Keratinocyte (primary cell): ENCODE data around the gene PARD3. TPM values are rescaled to one million over a fixed set of nuclear protein-coding genes. Genes with fewer than 3 reads are reported as not detected.
A peak's percentile ranks its signal among the peaks of the same experiment; 100 is the strongest.

Experiments
- DNase-seq: peaks from one replicate; pipeline ENCODE4 v3.0.0-alpha.2; 2011; ENCODE audit warnings: low read depth, missing footprints, low spot score
- FAIRE-seq: peaks from 2 replicates; lab custom pipeline; 2011; peaks lifted over from hg19 to GRCh38; lab: Jason Lieb, UNC
- H2AFZ ChIP-seq: 2 replicates; pipeline ENCODE4 v1.6.0; 2012; ENCODE audit warnings: low read length, control low read depth, inconsistent platforms; ENCODE audit not compliant: control insufficient read depth
- H3K27ac ChIP-seq: 2 replicates; pipeline ENCODE4 v1.5.1; 2011; ENCODE audit warnings: low read length; ENCODE audit not compliant: control insufficient read depth, insufficient read depth
- H3K27me3 ChIP-seq: 3 replicates; pipeline ENCODE4 v1.6.0; 2011; ENCODE audit warnings: low read length; ENCODE audit not compliant: control insufficient read depth, insufficient read depth; ENCODE audit errors: extremely low read depth
- H3K36me3 ChIP-seq, 2 experiments: 2 replicates in 1 of 2; 3 replicates in 1 of 2; pipeline ENCODE4 v1.5.1; 2011; ENCODE audit warnings: low read length in 2 of 2, mild to moderate bottlenecking in 1 of 2; ENCODE audit not compliant: control insufficient read depth in 2 of 2, insufficient read depth in 2 of 2; ENCODE audit errors: extremely low read depth in 1 of 2
- H3K4me1 ChIP-seq: 3 replicates; pipeline ENCODE4 v1.5.1; 2011; ENCODE audit warnings: low read length; ENCODE audit not compliant: control insufficient read depth, insufficient read depth; ENCODE audit errors: extremely low read depth
- H3K4me2 ChIP-seq: 3 replicates; pipeline ENCODE4 v1.6.0; 2011; ENCODE audit warnings: low read depth, low read length; ENCODE audit not compliant: control insufficient read depth, insufficient read depth; ENCODE audit errors: extremely low read depth
- H3K4me3 ChIP-seq, 3 experiments: fragments of 200-600 bp in 1 of 3; sonication (generic) in 1 of 3; 2 replicates in 2 of 3; 3 replicates in 1 of 3; pipeline ENCODE4 v1.5.1; 2011 to 2016; ENCODE audit warnings: low read length in 3 of 3, mild to moderate bottlenecking in 3 of 3, control low read depth in 2 of 3, inconsistent platforms in 1 of 3, low read depth in 1 of 3, mixed read lengths in 1 of 3, mixed run types in 1 of 3, moderate library complexity in 1 of 3; ENCODE audit not compliant: control insufficient read depth in 2 of 3, insufficient read depth in 2 of 3; ENCODE audit errors: extremely low read depth in 1 of 3
- H3K79me2 ChIP-seq: 2 replicates; pipeline ENCODE4 v1.6.0; 2012; ENCODE audit warnings: low read length; ENCODE audit not compliant: control insufficient read depth, insufficient read depth
- H3K9ac ChIP-seq: 3 replicates; pipeline ENCODE4 v1.6.0; 2011; ENCODE audit warnings: low read length; ENCODE audit not compliant: control insufficient read depth, insufficient read depth; ENCODE audit errors: extremely low read depth
- H3K9me1 ChIP-seq: 3 replicates; pipeline ENCODE4 v1.6.0; 2011; ENCODE audit warnings: low read length; ENCODE audit not compliant: control insufficient read depth, insufficient read depth; ENCODE audit errors: extremely low read depth
- H3K9me3 ChIP-seq: 2 replicates; pipeline ENCODE4 v1.5.1; 2012; ENCODE audit warnings: low read depth, low read length; ENCODE audit not compliant: control insufficient read depth
- H4K20me1 ChIP-seq: 3 replicates; pipeline ENCODE4 v1.6.0; 2011; ENCODE audit warnings: low read length; ENCODE audit not compliant: control insufficient read depth, insufficient read depth; ENCODE audit errors: extremely low read depth
- CTCF ChIP-seq, 3 experiments: IDR thresholded peaks in 1 of 3; conservative IDR thresholded peaks in 1 of 3; optimal IDR thresholded peaks in 1 of 3; 2 replicates in 2 of 3; 3 replicates in 1 of 3; pipeline versions ENCODE3 to v1.5.1; 2011; ENCODE audit warnings: low read length in 3 of 3, mild to moderate bottlenecking in 3 of 3, moderate library complexity in 2 of 3, control low read depth in 1 of 3, inconsistent platforms in 1 of 3; ENCODE audit not compliant: insufficient read depth in 2 of 3; ENCODE audit errors: extremely low read depth in 1 of 3
- EZH2 ChIP-seq: IDR thresholded peaks from one replicate; pipeline ENCODE4 v1.6.1; 2012; ENCODE audit warnings: inconsistent platforms, mild to moderate bottlenecking, low read length, moderate library complexity
- dilution Hi-C: fragments of 300-500 bp; cut with MboI; formaldehyde crosslinking; loops from one replicate; pipeline ENCODE4 v1.7.0; 2020; ENCODE audit warnings: low sequenced_read_pairs; ENCODE audit not compliant: extremely low pct_ligation_motif_present
- polyA plus RNA-seq, 5 experiments: library from polyadenylated mRNA; depleted of rRNA in 3 of 5; stranded (reverse) in 3 of 5; stranded (forward) in 1 of 5; unstranded in 1 of 5; fragments of >200 nt; gene quantifications; 1 replicate in 1 of 5; 2 replicates in 3 of 5; 3 replicates in 1 of 5; pipeline versions ENCODE4 v1.2.1 to v1.2.3, GENCODE V29; 2011 to 2012; ENCODE audit warnings: missing spikeins in 2 of 5, low read depth in 1 of 5, low replicate concordance in 1 of 5

The PARD3 gene
- polyA plus RNA-seq, 1 donor (not counting 4 experiments of a cell fraction or from before 2014, with no cell fraction given) = 46.4 TPM

- Histone ChIP-seq H3K9me3 (no peaks in the 10 kb centered on the region), H3K4me1 (no peaks in the 10 kb centered on the region), H3K27ac (no peak overlapping the region), H4K20me1 (no peaks in the 10 kb centered on the region), H3K4me2 (no peak overlapping the region), H3K27me3 (no peaks in the 10 kb centered on the region), H3K4me3 (no peak overlapping the region), H3K9ac (no peak overlapping the region), H3K9me1 (no peaks in the 10 kb centered on the region), H2AFZ (no peak overlapping the region), H3K36me3 (no peaks in the 10 kb centered on the region), H3K79me2 (no peaks in the 10 kb centered on the region)
- peak; percentile 56 for FAIRE-seq
- no peak for DNase-seq
- no peak for TF ChIP-seq EZH2
- TF ChIP-seq CTCF (optimal IDR thresholded peaks at IDR 0.05 in 1 of 3, IDR thresholded peaks at IDR 0.05 in 1 of 3, conservative IDR thresholded peaks at IDR 0.05 in 1 of 3; ENCODE audit: extremely low read depth in 1 of 3, insufficient read depth in 2 of 3, low read length in 3 of 3) = no peak
- dilution Hi-C loops = no loop called here
These were observed 583.5 kb downstream of the PARD3 start for GRCh38 chr10:34231441-34232180.

- Histone ChIP-seq H4K20me1 (no peaks in the 10 kb centered on the region), H3K9me3 (no peaks in the 10 kb centered on the region), H3K36me3 (no peaks in the 10 kb centered on the region), H3K27ac (no peak overlapping the region), H2AFZ (no peak overlapping the region), H3K27me3 (no peaks in the 10 kb centered on the region), H3K79me2 (no peaks in the 10 kb centered on the region), H3K9ac (no peak overlapping the region), H3K4me2 (no peak overlapping the region), H3K4me1 (peaks cover 7% of the 10 kb centered on the region), H3K9me1 (no peaks in the 10 kb centered on the region), H3K4me3 (no peak overlapping the region)
- dilution Hi-C loops = no loop called here
- TF ChIP-seq EZH2 (no peak), CTCF (optimal IDR thresholded peaks at IDR 0.05 in 1 of 3, IDR thresholded peaks at IDR 0.05 in 1 of 3, conservative IDR thresholded peaks at IDR 0.05 in 1 of 3; ENCODE audit: extremely low read depth in 1 of 3, insufficient read depth in 2 of 3, low read length in 3 of 3) (no peak)
- DNase-seq (no peak), FAIRE-seq (no peak)
These were observed 585.2 kb downstream of the PARD3 start for GRCh38 chr10:34229917-34230316.
